Endothelial cell of umbilical vein (primary cell): ENCODE results near the gene TVP23A. TPM values are rescaled to one million over a fixed set of nuclear protein-coding genes. Genes with fewer than 3 reads are reported as not detected.

ENCODE experiments used
- BruUV-seq: library from RNA; stranded (reverse); fragments of 400-500 nt; replicated peaks from 2 replicates; lab custom pipeline; 2021; lab: Mats Ljungman, UMichigan
- CTCF ChIA-PET: fragments of 300-600, 350-600 bp; sonication (Branson Sonifier 250); formaldehyde crosslinking; loops from one replicate; lab custom pipeline; 2021; ENCODE audit warnings: antibody characterized with exemption, inconsistent platforms; lab: Charles Lee
- POLR2A ChIA-PET: fragments of 300-600, 350-600 bp; sonication (Branson Sonifier 250); formaldehyde crosslinking; loops from one replicate; lab custom pipeline; 2021; ENCODE audit warnings: antibody characterized with exemption, inconsistent platforms; lab: Charles Lee
- DNase-seq: peaks from one replicate; pipeline ENCODE4 v3.0.0-alpha.2; 2011; ENCODE audit warnings: low read depth, low spot score
- FAIRE-seq: peaks from 2 replicates; lab custom pipeline; 2011; peaks lifted over from hg19 to GRCh38; lab: Jason Lieb, UNC
- H2AFZ ChIP-seq: 2 replicates; pipeline ENCODE4 v1.6.0; 2012; ENCODE audit warnings: low read depth, low read length, control low read depth, inconsistent platforms
- H3K27ac ChIP-seq: 2 replicates; pipeline ENCODE4 v1.5.1; 2011; ENCODE audit warnings: low read depth, mild to moderate bottlenecking, control low read depth, low read length, moderate library complexity; ENCODE audit not compliant: insufficient read depth
- H3K27me3 ChIP-seq, 2 experiments: 2 replicates each; pipeline versions ENCODE4 v1.6.0 to v1.6.1; 2011; ENCODE audit warnings: low read length in 2 of 2, mixed read lengths in 1 of 2; ENCODE audit not compliant: control insufficient read depth in 2 of 2, insufficient read depth in 2 of 2
- H3K36me3 ChIP-seq, 2 experiments: 2 replicates in 1 of 2; 3 replicates in 1 of 2; pipeline ENCODE4 v1.5.1; 2011; ENCODE audit warnings: low read length in 2 of 2, mild to moderate bottlenecking in 1 of 2, moderate library complexity in 1 of 2; ENCODE audit not compliant: control insufficient read depth in 2 of 2, insufficient read depth in 2 of 2; ENCODE audit errors: extremely low read depth in 1 of 2
- H3K4me1 ChIP-seq: 3 replicates; pipeline ENCODE4 v1.5.1; 2011; ENCODE audit warnings: mild to moderate bottlenecking, low read length; ENCODE audit not compliant: control insufficient read depth, insufficient read depth; ENCODE audit errors: extremely low read depth
- H3K4me2 ChIP-seq: 2 replicates; pipeline ENCODE4 v1.6.1; 2011; ENCODE audit warnings: low read length, control low read depth, mixed read lengths; ENCODE audit not compliant: insufficient read depth
- H3K4me3 ChIP-seq, 3 experiments: fragments of 200-600 bp in 1 of 3; sonication (generic), shearing (Covaris generic) in 1 of 3; replicated peaks in 1 of 3; 2 replicates each; pipeline ENCODE4 v1.5.1; 2011 to 2016; ENCODE audit warnings: control low read depth in 3 of 3, low read length in 3 of 3, mild to moderate bottlenecking in 2 of 3, inconsistent platforms in 1 of 3, low read depth in 1 of 3, moderate library complexity in 1 of 3; ENCODE audit not compliant: insufficient read depth in 1 of 3
- H3K79me2 ChIP-seq: 2 replicates; pipeline ENCODE4 v1.6.0; 2012; ENCODE audit warnings: low read length, inconsistent platforms; ENCODE audit not compliant: control insufficient read depth, insufficient read depth
- H3K9ac ChIP-seq: replicated peaks from 2 replicates; pipeline ENCODE3; 2011; ENCODE audit warnings: low read length, control low read depth; ENCODE audit not compliant: insufficient read depth; ENCODE audit errors: extremely low read depth
- H3K9me1 ChIP-seq: replicated peaks from 3 replicates; pipeline ENCODE4 v1.6.0; 2011; ENCODE audit warnings: mild to moderate bottlenecking, low read length; ENCODE audit not compliant: control insufficient read depth, insufficient read depth; ENCODE audit errors: extremely low read depth
- H3K9me3 ChIP-seq: replicated peaks from 2 replicates; pipeline ENCODE4 v1.5.1; 2012; ENCODE audit warnings: low read length, inconsistent platforms; ENCODE audit not compliant: control insufficient read depth, insufficient read depth
- H4K20me1 ChIP-seq: replicated peaks from 2 replicates; pipeline ENCODE3; 2011; ENCODE audit warnings: mild to moderate bottlenecking, low read length; ENCODE audit not compliant: control insufficient read depth, insufficient read depth; ENCODE audit errors: extremely low read depth
- EZH2 ChIP-seq: IDR thresholded peaks from 2 replicates; pipeline ENCODE4 v1.6.1; 2012; ENCODE audit warnings: borderline replicate concordance, low read depth, mild to moderate bottlenecking, moderate library complexity, low read length, inconsistent platforms; ENCODE audit not compliant: severe bottlenecking
- FOS ChIP-seq: IDR thresholded peaks from 2 replicates; pipeline ENCODE4 v1.6.1; 2011; ENCODE audit warnings: mild to moderate bottlenecking, low read length, moderate library complexity, borderline replicate concordance; ENCODE audit not compliant: insufficient read depth
- GATA2 ChIP-seq: IDR thresholded peaks from 2 replicates; pipeline ENCODE4 v1.7.0; 2011; ENCODE audit warnings: low read depth, mild to moderate bottlenecking, moderate library complexity, mixed read lengths, low read length; ENCODE audit not compliant: insufficient read length, insufficient read depth
- JUN ChIP-seq: IDR thresholded peaks from 2 replicates; pipeline ENCODE4 v1.6.1; 2011; ENCODE audit warnings: borderline replicate concordance, low read depth; ENCODE audit not compliant: insufficient read length, insufficient read depth
- MAX ChIP-seq: IDR thresholded peaks from 2 replicates; pipeline ENCODE4 v1.6.1; 2011; ENCODE audit not compliant: insufficient read depth, insufficient read length
- MYC ChIP-seq: IDR thresholded peaks from one replicate; pipeline ENCODE4 v1.6.1; 2011; ENCODE audit warnings: mild to moderate bottlenecking, low read depth, low read length
- POLR2A ChIP-seq: IDR thresholded peaks from 2 replicates; pipeline ENCODE4 v1.6.1; 2012; ENCODE audit warnings: low read depth, mild to moderate bottlenecking, control low read depth, low read length
- POLR2AphosphoS5 ChIP-seq: IDR thresholded peaks from 2 replicates; pipeline ENCODE4 v1.6.1; 2012; ENCODE audit warnings: low read depth, mild to moderate bottlenecking, control low read depth, low read length, moderate library complexity; ENCODE audit not compliant: insufficient read depth
- dilution Hi-C: fragments of 300-500 bp; cut with MboI; formaldehyde crosslinking; loops from one replicate; pipeline ENCODE4 v1.15.0; 2019; ENCODE audit warnings: low sequenced_read_pairs; ENCODE audit not compliant: extremely low pct_ligation_motif_present
- intact Hi-C: fragments of 100-400 bp; cut with micrococcal nuclease; formaldehyde crosslinking; loops from one replicate; pipeline ENCODE4 v1.10.0; 2022
- polyA plus RNA-seq, 4 experiments: library from polyadenylated mRNA; depleted of rRNA in 3 of 4; stranded (reverse) in 3 of 4; unstranded in 1 of 4; fragments of >200 nt; gene quantifications; 2 replicates each; pipeline versions ENCODE4 v1.2.1 to v1.2.3, GENCODE V29; 2011 to 2012; ENCODE audit warnings: missing spikeins in 1 of 4
- total RNA-seq: library from RNA; stranded (reverse); gene quantifications from 2 replicates; pipeline ENCODE4 v1.2.3, GENCODE V29; 2021
- TF ChIP-seq, protein P1 (sequence below), 2 donors: IDR thresholded peaks; 1 replicate in 1 of 2; 2 replicates in 1 of 2; pipeline ENCODE4 v1.5.1; 2011; ENCODE audit warnings: low read length in 2 of 2, mild to moderate bottlenecking in 2 of 2, moderate library complexity in 2 of 2, control low read depth in 1 of 2, inconsistent platforms in 1 of 2, low read depth in 1 of 2; ENCODE audit not compliant: insufficient read depth in 1 of 2; ENCODE audit errors: extremely low read depth in 1 of 2

TVP23A gene
- total and polyA plus RNA-seq, 2 donors (not counting 3 experiments of a cell fraction or from before 2014, with no cell fraction given), result not detected

DNA sequence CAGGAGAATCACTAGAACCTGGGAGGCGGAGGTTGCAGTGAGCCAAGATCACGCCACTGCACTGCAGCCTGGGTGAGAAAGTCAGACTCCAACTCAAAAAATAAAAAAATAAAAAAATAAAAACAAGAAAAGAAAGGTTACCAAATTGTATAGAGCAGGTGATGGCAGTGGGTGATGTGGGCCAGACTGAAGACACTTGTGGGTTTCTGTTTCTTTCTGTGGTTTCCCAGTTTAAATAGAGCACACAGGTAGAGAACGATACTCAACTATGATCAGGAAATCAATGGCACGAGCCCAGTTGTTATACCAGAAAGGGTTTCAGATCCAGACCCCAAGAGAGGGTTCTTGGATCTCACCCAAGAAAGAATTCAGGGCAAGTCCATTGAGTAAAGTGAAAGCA lies 42.3 kb downstream of the TVP23A start:
- DNase-seq, result no peak
- Histone ChIP-seq H3K79me2 (no peaks in the 10 kb centered on the region), H4K20me1 (no peaks in the 10 kb centered on the region), H3K9ac (no peak overlapping the region), H3K9me1 (no peaks in the 10 kb centered on the region), H3K4me3 (no peak overlapping the region), H3K4me1 (no peaks in the 10 kb centered on the region), H3K36me3 (no peaks in the 10 kb centered on the region), H3K27ac (no peak overlapping the region), H3K27me3 (no peaks in the 10 kb centered on the region), H3K9me3 (no peaks in the 10 kb centered on the region), H2AFZ (no peak overlapping the region), H3K4me2 (no peak overlapping the region)
- ChIA-PET CTCF (no interaction called here), POLR2A (no interaction called here)
- FAIRE-seq, result no peak
- dilution Hi-C loops, result no loop called here
- TF ChIP-seq FOS, result no peak
- no peak for TF ChIP-seq MAX
- TF ChIP-seq, protein P1, sequence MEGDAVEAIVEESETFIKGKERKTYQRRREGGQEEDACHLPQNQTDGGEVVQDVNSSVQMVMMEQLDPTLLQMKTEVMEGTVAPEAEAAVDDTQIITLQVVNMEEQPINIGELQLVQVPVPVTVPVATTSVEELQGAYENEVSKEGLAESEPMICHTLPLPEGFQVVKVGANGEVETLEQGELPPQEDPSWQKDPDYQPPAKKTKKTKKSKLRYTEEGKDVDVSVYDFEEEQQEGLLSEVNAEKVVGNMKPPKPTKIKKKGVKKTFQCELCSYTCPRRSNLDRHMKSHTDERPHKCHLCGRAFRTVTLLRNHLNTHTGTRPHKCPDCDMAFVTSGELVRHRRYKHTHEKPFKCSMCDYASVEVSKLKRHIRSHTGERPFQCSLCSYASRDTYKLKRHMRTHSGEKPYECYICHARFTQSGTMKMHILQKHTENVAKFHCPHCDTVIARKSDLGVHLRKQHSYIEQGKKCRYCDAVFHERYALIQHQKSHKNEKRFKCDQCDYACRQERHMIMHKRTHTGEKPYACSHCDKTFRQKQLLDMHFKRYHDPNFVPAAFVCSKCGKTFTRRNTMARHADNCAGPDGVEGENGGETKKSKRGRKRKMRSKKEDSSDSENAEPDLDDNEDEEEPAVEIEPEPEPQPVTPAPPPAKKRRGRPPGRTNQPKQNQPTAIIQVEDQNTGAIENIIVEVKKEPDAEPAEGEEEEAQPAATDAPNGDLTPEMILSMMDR (IDR thresholded peaks at IDR 0.05; ENCODE audit: extremely low read depth in 1 of 2, insufficient read depth in 1 of 2, low read depth in 1 of 2, low read length in 2 of 2), result no peak
- no peak for TF ChIP-seq POLR2A
- no peak for TF ChIP-seq JUN
- no peak for TF ChIP-seq POLR2AphosphoS5
- TF ChIP-seq GATA2, result no peak
- no peak for TF ChIP-seq MYC
- no peak for TF ChIP-seq EZH2
- BruUV-seq, result no TSS peak
- intact Hi-C loops, result no loop called here
